K562 (cell line): Measurements from ENCODE around the gene ZNF213. TPM values are rescaled to one million over a fixed set of nuclear protein-coding genes. Genes with fewer than 3 reads are reported as not detected.

Source experiments
- BACH1 ChIP-seq: fragments of 200-800 bp; sonication (Bioruptor generic); IDR thresholded peaks from 2 replicates; pipeline ENCODE4 v1.6.1; 2016; ENCODE audit warnings: missing genetic modification characterization, missing compliant biosample characterization
- CAMTA2 ChIP-seq: fragments of 250-450 bp; sonication (Bioruptor Pico); conservative IDR thresholded peaks from 2 replicates; pipeline ENCODE4 v1.5.1; 2022
- E4F1 ChIP-seq: fragments of 250-450 bp; sonication (Bioruptor Pico); IDR thresholded peaks from 2 replicates; pipeline ENCODE4 v1.5.0; 2021; ENCODE audit warnings: mild to moderate bottlenecking, borderline replicate concordance
- MYNN ChIP-seq, 2 experiments: sonication (generic); formaldehyde crosslinking in 1 of 2; IDR thresholded peaks; 2 replicates each; pipeline versions ENCODE4 v1.5.0 to v1.6.1; 2016 to 2020; ENCODE audit warnings: antibody characterized with exemption in 1 of 2, missing genetic modification reagents in 1 of 2
- NFIC ChIP-seq: fragments of 450-650 bp; IDR thresholded peaks from 2 replicates; pipeline ENCODE4 v1.6.1; 2017; ENCODE audit warnings: mild to moderate bottlenecking, inconsistent platforms
- PHTF2 ChIP-seq: fragments of 250-450 bp; sonication (Bioruptor Pico); IDR thresholded peaks from 2 replicates; pipeline ENCODE4 v1.5.0; 2021; ENCODE audit warnings: mild to moderate bottlenecking
- RAD21 ChIP-seq, 2 experiments: fragments of 250-450 bp in 1 of 2; fragments of 450-650 bp in 1 of 2; sonication (Bioruptor Pico) in 1 of 2; formaldehyde crosslinking in 1 of 2; IDR thresholded peaks in 1 of 2; conservative IDR thresholded peaks in 1 of 2; 2 replicates each; pipeline versions ENCODE4 v1.4.0 to v1.8.0; 2020 to 2022; ENCODE audit warnings: mild to moderate bottlenecking in 2 of 2, moderate library complexity in 1 of 2
- RCOR1 ChIP-seq, 2 experiments: IDR thresholded peaks; 2 replicates each; pipeline ENCODE4 v1.6.1; 2012; ENCODE audit warnings: low read depth in 2 of 2, low read length in 2 of 2, borderline replicate concordance in 1 of 2, improper control_type of control experiment in 1 of 2
- SMARCA4 ChIP-seq: fragments of 450-650 bp; IDR thresholded peaks from 2 replicates; pipeline ENCODE4 v1.6.1; 2016
- TARDBP ChIP-seq: fragments of 450-650 bp; IDR thresholded peaks from 2 replicates; pipeline ENCODE4 v1.6.1; 2016
- TEAD1 ChIP-seq, 2 experiments: fragments of 450-650 bp in 1 of 2; sonication (generic) in 1 of 2; formaldehyde crosslinking; IDR thresholded peaks; 2 replicates each; pipeline versions ENCODE4 v1.4.0 to v1.8.0; 2020 to 2022; ENCODE audit warnings: mild to moderate bottlenecking in 2 of 2, missing genetic modification reagents in 1 of 2
- ZFX ChIP-seq: sonication (generic); formaldehyde crosslinking; IDR thresholded peaks from 2 replicates; pipeline ENCODE4 v1.8.0; 2022; ENCODE audit warnings: mild to moderate bottlenecking, missing genetic modification reagents, moderate library complexity
- polyA plus RNA-seq, 8 experiments: library from polyadenylated mRNA; depleted of rRNA in 4 of 8; stranded (reverse) in 5 of 8; unstranded in 3 of 8; fragments of >200 nt; fragmentation: Nextera tagmentation in 2 of 8; fragmentation: Illumina TruSeq in 1 of 8; extraction: Ambion mirVana in 2 of 8; extraction: Trizol in 1 of 8; gene quantifications; 2 replicates each; pipeline versions ENCODE4 v1.2.1 to v1.2.3, GENCODE V29; 2011 to 2014; ENCODE audit warnings: inconsistent platforms in 1 of 8, missing spikeins in 1 of 8
- total RNA-seq, 7 experiments: library from RNA; depleted of rRNA in 6 of 7; stranded (reverse); fragments of >200 nt in 6 of 7; fragmentation: Illumina TruSeq in 2 of 7; extraction: Trizol in 2 of 7; gene quantifications; 2 replicates each; pipeline versions ENCODE4 v1.2.1 to v1.2.3, GENCODE V29; 2011 to 2021; ENCODE audit warnings: low replicate concordance in 1 of 7
- TF ChIP-seq, protein P1 (sequence below): fragments of 450-650 bp; IDR thresholded peaks from 2 replicates; pipeline ENCODE4 v1.6.1; 2016; ENCODE audit warnings: mild to moderate bottlenecking, moderate library complexity

ZNF213 gene
- total and polyA plus RNA-seq, 9 of the 15 experiments (the other 6 are each of a cell fraction or from before 2014, with no cell fraction given) = 0.49 to 10.0 (median 1.8) TPM

DNA sequence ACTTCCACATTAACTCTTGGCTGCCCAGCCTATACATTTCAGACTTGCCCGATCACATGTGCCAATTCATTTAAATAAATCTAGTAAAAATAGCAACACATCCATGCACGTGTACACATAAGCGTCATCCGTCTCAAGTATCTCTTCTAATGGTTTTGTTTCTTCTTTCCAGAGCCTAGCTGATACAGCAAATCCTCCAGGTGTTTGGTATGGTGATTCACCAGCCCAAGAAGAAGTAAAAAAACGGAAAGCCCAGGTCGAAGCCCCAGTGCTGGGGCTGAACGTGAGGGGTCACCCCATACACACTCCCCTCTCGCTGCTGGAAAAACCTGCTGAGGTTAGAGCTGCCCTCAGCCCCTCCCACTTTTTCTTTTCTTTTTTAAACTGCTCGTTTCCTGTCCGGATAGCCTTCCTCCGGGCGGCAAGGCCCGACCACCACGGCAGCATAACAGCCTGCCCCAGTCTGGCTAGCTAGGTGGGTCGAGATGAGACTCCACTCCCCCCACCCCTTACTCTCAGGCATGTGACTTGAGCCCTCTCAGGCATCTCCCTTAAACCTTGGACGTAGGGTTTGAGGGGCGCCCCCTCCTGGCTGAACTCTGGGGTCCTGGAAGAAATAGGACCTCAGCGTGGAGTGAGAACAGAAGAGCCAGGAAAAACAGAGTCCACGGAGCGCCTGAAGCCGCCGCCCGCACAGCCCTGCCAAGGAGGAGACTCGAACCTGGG, 39.2 kb downstream of the ZNF213 start (continued):
- TF ChIP-seq, protein P1, sequence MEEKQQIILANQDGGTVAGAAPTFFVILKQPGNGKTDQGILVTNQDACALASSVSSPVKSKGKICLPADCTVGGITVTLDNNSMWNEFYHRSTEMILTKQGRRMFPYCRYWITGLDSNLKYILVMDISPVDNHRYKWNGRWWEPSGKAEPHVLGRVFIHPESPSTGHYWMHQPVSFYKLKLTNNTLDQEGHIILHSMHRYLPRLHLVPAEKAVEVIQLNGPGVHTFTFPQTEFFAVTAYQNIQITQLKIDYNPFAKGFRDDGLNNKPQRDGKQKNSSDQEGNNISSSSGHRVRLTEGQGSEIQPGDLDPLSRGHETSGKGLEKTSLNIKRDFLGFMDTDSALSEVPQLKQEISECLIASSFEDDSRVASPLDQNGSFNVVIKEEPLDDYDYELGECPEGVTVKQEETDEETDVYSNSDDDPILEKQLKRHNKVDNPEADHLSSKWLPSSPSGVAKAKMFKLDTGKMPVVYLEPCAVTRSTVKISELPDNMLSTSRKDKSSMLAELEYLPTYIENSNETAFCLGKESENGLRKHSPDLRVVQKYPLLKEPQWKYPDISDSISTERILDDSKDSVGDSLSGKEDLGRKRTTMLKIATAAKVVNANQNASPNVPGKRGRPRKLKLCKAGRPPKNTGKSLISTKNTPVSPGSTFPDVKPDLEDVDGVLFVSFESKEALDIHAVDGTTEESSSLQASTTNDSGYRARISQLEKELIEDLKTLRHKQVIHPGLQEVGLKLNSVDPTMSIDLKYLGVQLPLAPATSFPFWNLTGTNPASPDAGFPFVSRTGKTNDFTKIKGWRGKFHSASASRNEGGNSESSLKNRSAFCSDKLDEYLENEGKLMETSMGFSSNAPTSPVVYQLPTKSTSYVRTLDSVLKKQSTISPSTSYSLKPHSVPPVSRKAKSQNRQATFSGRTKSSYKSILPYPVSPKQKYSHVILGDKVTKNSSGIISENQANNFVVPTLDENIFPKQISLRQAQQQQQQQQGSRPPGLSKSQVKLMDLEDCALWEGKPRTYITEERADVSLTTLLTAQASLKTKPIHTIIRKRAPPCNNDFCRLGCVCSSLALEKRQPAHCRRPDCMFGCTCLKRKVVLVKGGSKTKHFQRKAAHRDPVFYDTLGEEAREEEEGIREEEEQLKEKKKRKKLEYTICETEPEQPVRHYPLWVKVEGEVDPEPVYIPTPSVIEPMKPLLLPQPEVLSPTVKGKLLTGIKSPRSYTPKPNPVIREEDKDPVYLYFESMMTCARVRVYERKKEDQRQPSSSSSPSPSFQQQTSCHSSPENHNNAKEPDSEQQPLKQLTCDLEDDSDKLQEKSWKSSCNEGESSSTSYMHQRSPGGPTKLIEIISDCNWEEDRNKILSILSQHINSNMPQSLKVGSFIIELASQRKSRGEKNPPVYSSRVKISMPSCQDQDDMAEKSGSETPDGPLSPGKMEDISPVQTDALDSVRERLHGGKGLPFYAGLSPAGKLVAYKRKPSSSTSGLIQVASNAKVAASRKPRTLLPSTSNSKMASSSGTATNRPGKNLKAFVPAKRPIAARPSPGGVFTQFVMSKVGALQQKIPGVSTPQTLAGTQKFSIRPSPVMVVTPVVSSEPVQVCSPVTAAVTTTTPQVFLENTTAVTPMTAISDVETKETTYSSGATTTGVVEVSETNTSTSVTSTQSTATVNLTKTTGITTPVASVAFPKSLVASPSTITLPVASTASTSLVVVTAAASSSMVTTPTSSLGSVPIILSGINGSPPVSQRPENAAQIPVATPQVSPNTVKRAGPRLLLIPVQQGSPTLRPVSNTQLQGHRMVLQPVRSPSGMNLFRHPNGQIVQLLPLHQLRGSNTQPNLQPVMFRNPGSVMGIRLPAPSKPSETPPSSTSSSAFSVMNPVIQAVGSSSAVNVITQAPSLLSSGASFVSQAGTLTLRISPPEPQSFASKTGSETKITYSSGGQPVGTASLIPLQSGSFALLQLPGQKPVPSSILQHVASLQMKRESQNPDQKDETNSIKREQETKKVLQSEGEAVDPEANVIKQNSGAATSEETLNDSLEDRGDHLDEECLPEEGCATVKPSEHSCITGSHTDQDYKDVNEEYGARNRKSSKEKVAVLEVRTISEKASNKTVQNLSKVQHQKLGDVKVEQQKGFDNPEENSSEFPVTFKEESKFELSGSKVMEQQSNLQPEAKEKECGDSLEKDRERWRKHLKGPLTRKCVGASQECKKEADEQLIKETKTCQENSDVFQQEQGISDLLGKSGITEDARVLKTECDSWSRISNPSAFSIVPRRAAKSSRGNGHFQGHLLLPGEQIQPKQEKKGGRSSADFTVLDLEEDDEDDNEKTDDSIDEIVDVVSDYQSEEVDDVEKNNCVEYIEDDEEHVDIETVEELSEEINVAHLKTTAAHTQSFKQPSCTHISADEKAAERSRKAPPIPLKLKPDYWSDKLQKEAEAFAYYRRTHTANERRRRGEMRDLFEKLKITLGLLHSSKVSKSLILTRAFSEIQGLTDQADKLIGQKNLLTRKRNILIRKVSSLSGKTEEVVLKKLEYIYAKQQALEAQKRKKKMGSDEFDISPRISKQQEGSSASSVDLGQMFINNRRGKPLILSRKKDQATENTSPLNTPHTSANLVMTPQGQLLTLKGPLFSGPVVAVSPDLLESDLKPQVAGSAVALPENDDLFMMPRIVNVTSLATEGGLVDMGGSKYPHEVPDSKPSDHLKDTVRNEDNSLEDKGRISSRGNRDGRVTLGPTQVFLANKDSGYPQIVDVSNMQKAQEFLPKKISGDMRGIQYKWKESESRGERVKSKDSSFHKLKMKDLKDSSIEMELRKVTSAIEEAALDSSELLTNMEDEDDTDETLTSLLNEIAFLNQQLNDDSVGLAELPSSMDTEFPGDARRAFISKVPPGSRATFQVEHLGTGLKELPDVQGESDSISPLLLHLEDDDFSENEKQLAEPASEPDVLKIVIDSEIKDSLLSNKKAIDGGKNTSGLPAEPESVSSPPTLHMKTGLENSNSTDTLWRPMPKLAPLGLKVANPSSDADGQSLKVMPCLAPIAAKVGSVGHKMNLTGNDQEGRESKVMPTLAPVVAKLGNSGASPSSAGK = peak; percentile 51
- TF ChIP-seq PHTF2 (CRISPR knock-in tag) (no peak), TARDBP (0 out of 2 replicates have a peak, but pooled peaks have one; percentile 54), RAD21 (CRISPR knock-in tag; conservative IDR thresholded peaks at IDR 0.05 in 1 of 2, IDR thresholded peaks at IDR 0.05 in 1 of 2) (peak in 1 of 2 experiments; percentile 45; a peak in 3 of 4 replicates), E4F1 (CRISPR knock-in tag) (no peak), MYNN (IDR thresholded peaks at IDR 0.05) (no peak), MYNN (CRISPR knock-in tag; IDR thresholded peaks at IDR 0.05) (no peak), ZFX (CRISPR knock-in tag) (peak; percentile 30; the same call in 1 of the 2 replicates), BACH1 (tag) (no peak), TEAD1 (CRISPR knock-in tag; IDR thresholded peaks at IDR 0.05) (no peak), CAMTA2 (CRISPR knock-in tag) (no peak), SMARCA4 (no peak), RCOR1 (IDR thresholded peaks at IDR 0.05; ENCODE audit: borderline replicate concordance in 1 of 2, low read depth in 2 of 2, low read length in 2 of 2) (peak in 1 of 2 experiments; percentile 42; a peak in 1 of 4 replicates), NFIC (peak; percentile 27; the same call in 1 of the 2 replicates)
